Keratinocyte (primary cell): ENCODE data around the gene AP1S3. TPM values are rescaled to one million over a fixed set of nuclear protein-coding genes. Genes with fewer than 3 reads are reported as not detected.

ENCODE experiments used
- DNase-seq: peaks from one replicate; pipeline ENCODE4 v3.0.0-alpha.2; 2011; ENCODE audit warnings: low read depth, missing footprints, low spot score
- FAIRE-seq: peaks from 2 replicates; lab custom pipeline; 2011; peaks lifted over from hg19 to GRCh38; lab: Jason Lieb, UNC
- H2AFZ ChIP-seq: 2 replicates; pipeline ENCODE4 v1.6.0; 2012; ENCODE audit warnings: low read length, control low read depth, inconsistent platforms; ENCODE audit not compliant: control insufficient read depth
- H3K27ac ChIP-seq: 2 replicates; pipeline ENCODE4 v1.5.1; 2011; ENCODE audit warnings: low read length; ENCODE audit not compliant: control insufficient read depth, insufficient read depth
- H3K27me3 ChIP-seq: 3 replicates; pipeline ENCODE4 v1.6.0; 2011; ENCODE audit warnings: low read length; ENCODE audit not compliant: control insufficient read depth, insufficient read depth; ENCODE audit errors: extremely low read depth
- H3K36me3 ChIP-seq, 2 experiments: 2 replicates in 1 of 2; 3 replicates in 1 of 2; pipeline ENCODE4 v1.5.1; 2011; ENCODE audit warnings: low read length in 2 of 2, mild to moderate bottlenecking in 1 of 2; ENCODE audit not compliant: control insufficient read depth in 2 of 2, insufficient read depth in 2 of 2; ENCODE audit errors: extremely low read depth in 1 of 2
- H3K4me1 ChIP-seq: 3 replicates; pipeline ENCODE4 v1.5.1; 2011; ENCODE audit warnings: low read length; ENCODE audit not compliant: control insufficient read depth, insufficient read depth; ENCODE audit errors: extremely low read depth
- H3K4me2 ChIP-seq: 3 replicates; pipeline ENCODE4 v1.6.0; 2011; ENCODE audit warnings: low read depth, low read length; ENCODE audit not compliant: control insufficient read depth, insufficient read depth; ENCODE audit errors: extremely low read depth
- H3K4me3 ChIP-seq, 3 experiments: fragments of 200-600 bp in 1 of 3; sonication (generic) in 1 of 3; 2 replicates in 2 of 3; 3 replicates in 1 of 3; pipeline ENCODE4 v1.5.1; 2011 to 2016; ENCODE audit warnings: low read length in 3 of 3, mild to moderate bottlenecking in 3 of 3, control low read depth in 2 of 3, inconsistent platforms in 1 of 3, low read depth in 1 of 3, mixed read lengths in 1 of 3, mixed run types in 1 of 3, moderate library complexity in 1 of 3; ENCODE audit not compliant: control insufficient read depth in 2 of 3, insufficient read depth in 2 of 3; ENCODE audit errors: extremely low read depth in 1 of 3
- H3K79me2 ChIP-seq: 2 replicates; pipeline ENCODE4 v1.6.0; 2012; ENCODE audit warnings: low read length; ENCODE audit not compliant: control insufficient read depth, insufficient read depth
- H3K9ac ChIP-seq: 3 replicates; pipeline ENCODE4 v1.6.0; 2011; ENCODE audit warnings: low read length; ENCODE audit not compliant: control insufficient read depth, insufficient read depth; ENCODE audit errors: extremely low read depth
- H3K9me1 ChIP-seq: 3 replicates; pipeline ENCODE4 v1.6.0; 2011; ENCODE audit warnings: low read length; ENCODE audit not compliant: control insufficient read depth, insufficient read depth; ENCODE audit errors: extremely low read depth
- H3K9me3 ChIP-seq: 2 replicates; pipeline ENCODE4 v1.5.1; 2012; ENCODE audit warnings: low read depth, low read length; ENCODE audit not compliant: control insufficient read depth
- H4K20me1 ChIP-seq: 3 replicates; pipeline ENCODE4 v1.6.0; 2011; ENCODE audit warnings: low read length; ENCODE audit not compliant: control insufficient read depth, insufficient read depth; ENCODE audit errors: extremely low read depth
- CTCF ChIP-seq, 3 experiments: IDR thresholded peaks in 1 of 3; conservative IDR thresholded peaks in 1 of 3; optimal IDR thresholded peaks in 1 of 3; 2 replicates in 2 of 3; 3 replicates in 1 of 3; pipeline versions ENCODE3 to v1.5.1; 2011; ENCODE audit warnings: low read length in 3 of 3, mild to moderate bottlenecking in 3 of 3, moderate library complexity in 2 of 3, control low read depth in 1 of 3, inconsistent platforms in 1 of 3; ENCODE audit not compliant: insufficient read depth in 2 of 3; ENCODE audit errors: extremely low read depth in 1 of 3
- EZH2 ChIP-seq: IDR thresholded peaks from one replicate; pipeline ENCODE4 v1.6.1; 2012; ENCODE audit warnings: inconsistent platforms, mild to moderate bottlenecking, low read length, moderate library complexity
- dilution Hi-C: fragments of 300-500 bp; cut with MboI; formaldehyde crosslinking; loops from one replicate; pipeline ENCODE4 v1.7.0; 2020; ENCODE audit warnings: low sequenced_read_pairs; ENCODE audit not compliant: extremely low pct_ligation_motif_present
- polyA plus RNA-seq, 5 experiments: library from polyadenylated mRNA; depleted of rRNA in 3 of 5; stranded (reverse) in 3 of 5; stranded (forward) in 1 of 5; unstranded in 1 of 5; fragments of >200 nt; gene quantifications; 1 replicate in 1 of 5; 2 replicates in 3 of 5; 3 replicates in 1 of 5; pipeline versions ENCODE4 v1.2.1 to v1.2.3, GENCODE V29; 2011 to 2012; ENCODE audit warnings: missing spikeins in 2 of 5, low read depth in 1 of 5, low replicate concordance in 1 of 5

AP1S3 gene
- polyA plus RNA-seq, 1 donor (not counting 4 experiments of a cell fraction or from before 2014, with no cell fraction given): 33.7 TPM

- H4K20me1 ChIP-seq: no peaks in the 10 kb centered on the region
- TF ChIP-seq EZH2 (no peak), CTCF (optimal IDR thresholded peaks at IDR 0.05 in 1 of 3, IDR thresholded peaks at IDR 0.05 in 1 of 3, conservative IDR thresholded peaks at IDR 0.05 in 1 of 3; ENCODE audit: extremely low read depth in 1 of 3, insufficient read depth in 2 of 3, low read length in 3 of 3) (no peak)
- no peak overlapping the region for H3K4me2 ChIP-seq
- dilution Hi-C loops: no loop called here
- no peak for DNase-seq
- H3K9me1 ChIP-seq: no peaks in the 10 kb centered on the region
- H3K9me3 ChIP-seq: no peaks in the 10 kb centered on the region
- H3K27me3 ChIP-seq: no peaks in the 10 kb centered on the region
- H3K36me3 ChIP-seq: peaks cover 0 to 1% of the 10 kb centered on the region in 2 experiments
- H3K4me3 ChIP-seq: no peak overlapping the region
- no peak overlapping the region for H3K27ac ChIP-seq
- no peak for FAIRE-seq
- no peaks in the 10 kb centered on the region for H3K79me2 ChIP-seq
- H3K4me1 ChIP-seq: peaks cover 9% of the 10 kb centered on the region
- H3K9ac ChIP-seq: no peak overlapping the region
- H2AFZ ChIP-seq: no peak overlapping the region
Observed at GRCh38 chr2:223856021-223856420, 18.6 kb upstream of the AP1S3 start.

- no peak overlapping the region for H3K4me3 ChIP-seq
- DNase-seq (no peak), FAIRE-seq (no peak)
- H3K9me1 ChIP-seq: no peaks in the 10 kb centered on the region
- H3K4me2 ChIP-seq: no peak overlapping the region
- peaks cover 0 to 1% of the 10 kb centered on the region in 2 experiments for H3K36me3 ChIP-seq
- H3K9me3 ChIP-seq: no peaks in the 10 kb centered on the region
- no peak overlapping the region for H3K9ac ChIP-seq
- peaks cover 3% of the 10 kb centered on the region for H3K4me1 ChIP-seq
- H3K27me3 ChIP-seq: no peaks in the 10 kb centered on the region
- dilution Hi-C loops: no loop called here
- H4K20me1 ChIP-seq: no peaks in the 10 kb centered on the region
- H3K79me2 ChIP-seq: no peaks in the 10 kb centered on the region
- no peak overlapping the region for H3K27ac ChIP-seq
- no peak overlapping the region for H2AFZ ChIP-seq
- no peak for TF ChIP-seq CTCF (optimal IDR thresholded peaks at IDR 0.05 in 1 of 3, IDR thresholded peaks at IDR 0.05 in 1 of 3, conservative IDR thresholded peaks at IDR 0.05 in 1 of 3; ENCODE audit: extremely low read depth in 1 of 3, insufficient read depth in 2 of 3, low read length in 3 of 3)
Observed at GRCh38 chr2:223855426-223855825, 18.0 kb upstream of the AP1S3 start.
